Astrocyte of the cerebellum (primary cell): ENCODE data around the gene CTNND2.

Source experiments
- DNase-seq: peaks from one replicate; pipeline ENCODE4 v3.0.0-alpha.2; 2011; ENCODE audit warnings: low read depth
- H3K4me3 ChIP-seq: 2 replicates; pipeline ENCODE4 v1.5.1; 2011; ENCODE audit warnings: mild to moderate bottlenecking, low read depth, low read length, moderate library complexity
- in situ Hi-C: cut with HindIII; loops from 2 replicates; pipeline ENCODE4 v1.10.0; 2017; ENCODE audit warnings: low sequenced_read_pairs
- TF ChIP-seq, protein P1 (sequence below): IDR thresholded peaks from 2 replicates; pipeline ENCODE4 v1.5.1; 2012; ENCODE audit warnings: low read length, low read depth, moderate library complexity, mild to moderate bottlenecking; ENCODE audit errors: missing control alignments

CTNND2 gene

DNA sequence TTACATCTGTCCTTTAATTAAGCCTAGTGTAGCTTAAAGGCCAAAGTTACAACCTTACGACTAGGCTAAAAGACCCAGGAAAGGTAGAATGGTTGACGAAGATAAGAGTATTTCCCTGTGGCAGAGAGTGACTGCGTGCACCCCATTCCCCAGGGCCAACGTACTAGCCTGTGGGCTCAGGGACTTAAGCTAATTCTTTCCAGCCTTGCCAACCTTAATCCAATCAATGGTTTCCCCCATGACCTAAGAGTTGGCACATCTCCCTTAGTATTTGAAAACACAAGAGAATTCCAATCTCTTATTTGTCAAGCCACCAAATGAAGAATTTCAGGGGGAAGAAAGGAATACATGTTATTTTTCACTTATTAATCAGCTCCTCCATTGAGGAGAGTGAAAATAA is 16.0 kb downstream of the CTNND2 start:
- H3K4me3 ChIP-seq, result no peak overlapping the region
- TF ChIP-seq, protein P1, sequence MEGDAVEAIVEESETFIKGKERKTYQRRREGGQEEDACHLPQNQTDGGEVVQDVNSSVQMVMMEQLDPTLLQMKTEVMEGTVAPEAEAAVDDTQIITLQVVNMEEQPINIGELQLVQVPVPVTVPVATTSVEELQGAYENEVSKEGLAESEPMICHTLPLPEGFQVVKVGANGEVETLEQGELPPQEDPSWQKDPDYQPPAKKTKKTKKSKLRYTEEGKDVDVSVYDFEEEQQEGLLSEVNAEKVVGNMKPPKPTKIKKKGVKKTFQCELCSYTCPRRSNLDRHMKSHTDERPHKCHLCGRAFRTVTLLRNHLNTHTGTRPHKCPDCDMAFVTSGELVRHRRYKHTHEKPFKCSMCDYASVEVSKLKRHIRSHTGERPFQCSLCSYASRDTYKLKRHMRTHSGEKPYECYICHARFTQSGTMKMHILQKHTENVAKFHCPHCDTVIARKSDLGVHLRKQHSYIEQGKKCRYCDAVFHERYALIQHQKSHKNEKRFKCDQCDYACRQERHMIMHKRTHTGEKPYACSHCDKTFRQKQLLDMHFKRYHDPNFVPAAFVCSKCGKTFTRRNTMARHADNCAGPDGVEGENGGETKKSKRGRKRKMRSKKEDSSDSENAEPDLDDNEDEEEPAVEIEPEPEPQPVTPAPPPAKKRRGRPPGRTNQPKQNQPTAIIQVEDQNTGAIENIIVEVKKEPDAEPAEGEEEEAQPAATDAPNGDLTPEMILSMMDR, result no peak
- no peak for DNase-seq
- in situ Hi-C loops, result no loop called here

DNA sequence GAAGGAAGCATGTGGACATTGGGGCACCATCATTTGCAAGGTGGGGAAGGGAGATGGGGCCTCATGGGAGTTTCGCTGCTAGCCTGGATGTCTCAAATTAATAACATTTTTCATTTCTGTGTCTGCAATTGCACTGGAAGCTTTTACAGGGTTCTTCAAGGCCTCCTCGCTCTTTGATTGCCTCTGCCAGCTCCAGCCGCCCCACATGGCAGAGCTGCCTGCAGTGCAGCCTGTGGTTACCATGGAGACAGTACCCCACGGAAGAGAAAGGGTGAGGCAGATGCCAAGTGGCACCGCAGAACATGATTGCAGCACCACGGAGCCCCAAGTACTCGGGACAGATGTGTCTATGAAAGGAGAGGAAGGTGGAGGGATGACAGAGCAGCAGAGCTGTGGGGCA is 25.4 kb downstream of the CTNND2 start:
- no peak overlapping the region for H3K4me3 ChIP-seq
- in situ Hi-C loops, result no loop called here
- TF ChIP-seq, protein P1, result no peak
- DNase-seq, result no peak

DNA sequence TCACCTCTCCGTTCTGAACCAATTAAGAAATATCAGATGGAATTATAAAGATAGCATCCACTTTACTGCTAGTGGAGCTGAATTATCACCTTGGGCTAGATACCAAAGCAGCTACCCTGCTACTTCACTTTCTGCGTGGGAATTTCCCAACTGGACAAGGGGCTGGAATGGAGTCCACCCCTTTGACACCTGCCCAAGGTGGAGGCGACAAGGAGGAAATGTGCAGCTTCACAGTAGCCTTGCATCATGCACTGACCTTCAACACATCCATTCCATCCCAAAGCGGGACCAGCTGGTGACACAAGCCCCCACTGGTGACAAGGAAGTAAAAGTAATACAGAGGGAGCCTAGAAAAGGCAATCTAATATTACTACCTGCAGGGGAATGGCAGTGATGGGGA is 30.7 kb downstream of the CTNND2 start:
- H3K4me3 ChIP-seq, result no peak overlapping the region
- TF ChIP-seq, protein P1, result no peak
- in situ Hi-C loops, result no loop called here
- DNase-seq, result no peak

DNA sequence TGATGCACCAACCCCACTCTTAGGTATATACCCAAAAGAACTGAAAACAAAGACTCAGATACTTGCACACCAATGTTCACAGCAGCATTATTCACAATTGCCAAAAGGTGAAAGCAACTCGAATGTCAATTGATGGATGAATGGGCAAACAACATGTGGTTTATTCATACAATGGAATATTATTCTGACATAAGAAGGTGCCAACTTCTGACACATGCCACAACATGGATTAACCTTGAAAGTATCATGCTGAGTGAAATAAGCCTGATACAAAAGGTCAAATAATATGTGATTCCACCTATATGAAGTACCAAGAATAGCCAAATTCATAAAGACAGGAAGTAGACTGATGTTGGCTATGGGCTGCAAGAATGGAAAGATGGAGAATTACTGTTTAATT is 35.0 kb downstream of the CTNND2 start:
- no peak for DNase-seq
- H3K4me3 ChIP-seq, result no peak overlapping the region
- TF ChIP-seq, protein P1, result no peak
- in situ Hi-C loops, result no loop called here

DNA sequence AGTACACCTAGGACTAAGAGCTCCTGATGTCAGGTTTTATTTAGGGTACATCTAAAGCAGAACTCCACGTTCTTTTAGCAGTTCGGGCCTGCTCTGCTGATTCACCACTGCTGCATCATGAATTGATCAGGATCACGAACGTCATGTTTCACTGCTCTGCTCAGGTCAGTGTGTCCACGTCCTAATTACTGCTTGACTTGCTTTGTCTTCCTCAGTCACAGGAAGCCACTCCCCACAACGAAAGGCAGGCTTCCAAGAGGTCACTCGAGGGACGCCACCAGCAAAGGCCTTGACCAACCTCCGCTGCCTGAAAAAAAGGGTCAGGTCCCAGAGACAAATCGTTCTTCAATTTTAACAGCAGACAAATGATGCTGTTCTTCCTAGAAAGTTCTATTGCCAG is 40.3 kb downstream of the CTNND2 start:
- in situ Hi-C loops, result no loop called here
- no peak overlapping the region for H3K4me3 ChIP-seq
- TF ChIP-seq, protein P1, result no peak
- DNase-seq, result no peak

DNA sequence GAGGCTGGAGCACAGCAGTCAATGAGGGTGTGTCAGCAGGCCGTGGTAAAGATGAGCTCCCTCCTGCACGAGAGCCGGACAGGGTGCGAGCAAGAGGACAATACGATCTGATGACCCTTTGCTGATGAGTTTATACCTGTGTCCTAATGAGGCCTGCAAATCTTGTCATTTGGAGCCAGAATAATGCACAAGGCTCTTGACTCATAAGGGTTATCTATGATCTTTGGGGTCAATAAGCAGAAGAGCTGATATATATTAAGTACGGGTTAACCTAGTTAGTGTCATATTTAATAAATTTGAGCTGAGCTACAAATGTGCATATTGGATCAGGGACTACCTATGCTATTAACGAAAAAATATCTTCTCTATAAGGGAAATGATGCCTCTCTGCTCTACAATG is 46.9 kb downstream of the CTNND2 start:
- TF ChIP-seq, protein P1, result no peak
- DNase-seq, result no peak

DNA sequence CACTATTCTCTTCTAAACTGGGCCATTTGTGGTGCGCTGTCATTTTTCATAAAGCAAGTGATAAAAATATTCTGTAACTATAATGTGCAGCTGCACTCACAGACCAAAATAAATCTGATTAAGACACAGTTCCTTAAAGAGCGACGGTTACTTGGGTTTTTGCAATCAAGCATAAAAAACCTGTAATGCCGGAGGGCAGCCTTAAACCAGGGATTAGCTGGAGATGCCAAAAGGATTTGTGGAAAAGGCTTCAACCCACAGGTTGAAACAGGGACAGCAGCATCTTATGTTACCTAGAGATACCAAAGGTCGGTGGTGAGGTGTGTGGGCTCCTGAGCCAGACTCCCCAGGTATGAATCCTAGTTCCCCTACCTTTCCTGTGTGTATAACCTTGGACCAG is 49.3 kb downstream of the CTNND2 start:
- no peak for DNase-seq
- TF ChIP-seq, protein P1, result no peak
- in situ Hi-C loops, result no loop called here
- H3K4me3 ChIP-seq, result no peak overlapping the region

More for the DNA sequence above, 46.9 kb downstream of the CTNND2 start:
- H3K4me3 ChIP-seq, result no peak overlapping the region
- in situ Hi-C loops, result no loop called here
